Heart left ventricle (tissue), 16 donors: Measurements from ENCODE around the gene GPR32. TPM values are rescaled to one million over a fixed set of nuclear protein-coding genes. Genes with fewer than 3 reads are reported as not detected.

Experiments used
- ATAC-seq, 4 donors: fragments of 200-7000 bp; cut with Tn5 transposase; one replicate each; pipeline ENCODE4 v1.9.1; 2020 to 2022; ENCODE audit warnings: moderate library complexity in 4 of 4, mild to moderate bottlenecking in 3 of 4, moderate number of reproducible peaks in 1 of 4
- DNase-seq, 5 donors: peaks; one replicate each; pipeline ENCODE4 v3.0.0-alpha.2; 2020
- H3K27ac ChIP-seq, 12 donors: fragments of 200-600 bp; sonication (generic) in 4 of 12; one replicate each; pipeline versions ENCODE4 v1.5.0 to v1.8.0; 2016 to 2022; ENCODE audit warnings: mild to moderate bottlenecking in 2 of 12
- H3K27me3 ChIP-seq, 9 donors: fragments of 200-600 bp; sonication (generic) in 2 of 9; one replicate each; pipeline versions ENCODE4 v1.5.1 to v1.8.0; 2016 to 2022; ENCODE audit warnings: mild to moderate bottlenecking in 3 of 9
- H3K36me3 ChIP-seq, 9 donors: fragments of 200-600 bp; sonication (generic) in 2 of 9; one replicate each; pipeline versions ENCODE4 v1.5.0 to v1.8.0; 2018 to 2022; ENCODE audit warnings: mild to moderate bottlenecking in 2 of 9
- H3K4me1 ChIP-seq, 12 donors: fragments of 200-600 bp; sonication (generic) in 4 of 12; one replicate each; pipeline versions ENCODE4 v1.5.0 to v1.8.0; 2016 to 2022; ENCODE audit warnings: mild to moderate bottlenecking in 3 of 12
- H3K4me3 ChIP-seq, 12 donors: fragments of 200-600 bp; sonication (generic) in 4 of 12; one replicate each; pipeline versions ENCODE4 v1.5.0 to v1.8.0; 2017 to 2022; ENCODE audit warnings: mild to moderate bottlenecking in 9 of 12, moderate library complexity in 4 of 12
- H3K9me3 ChIP-seq, 12 donors: fragments of 200-600 bp; sonication (generic) in 4 of 12; one replicate each; pipeline versions ENCODE4 v1.5.0 to v1.8.0; 2016 to 2022; ENCODE audit warnings: mild to moderate bottlenecking in 1 of 12
- POLR2A ChIP-seq, 2 donors: fragments of 450-650 bp; IDR thresholded peaks; one replicate each; pipeline ENCODE4 v1.6.1; 2017; ENCODE audit warnings: antibody characterized with exemption in 2 of 2, mild to moderate bottlenecking in 2 of 2, moderate library complexity in 2 of 2
- WGBS, 4 donors: extraction: QIAGEN DNeasy Blood & Tissue Kit in 2 of 4; methylation state at CpG; one replicate each; pipeline versions ENCODE4 v1.1.5 to v1.1.7; 2013 to 2018; 5-methylcytosine and 5-hydroxymethylcytosine counted together
- intact Hi-C, 10 donors: fragments of 100-400 bp; cut with DNase I; formaldehyde crosslinking; loops; one replicate each; pipeline versions ENCODE4 v1.11.1 to v1.14.2; 2022
- polyA plus RNA-seq, 2 donors: library from polyadenylated mRNA; stranded (reverse); fragments of 200-250 nt; gene quantifications; one replicate each; pipeline ENCODE4 v1.2.3, GENCODE V29; 2013
- total RNA-seq, 9 donors: library from RNA; depleted of rRNA in 2 of 9; stranded (reverse); fragments of >200 nt in 2 of 9; fragmentation: NEBNext Ultra II Directional in 3 of 9; extraction: Animal tissue kit (Norgen Biotek cat#: 25700) in 3 of 9; gene quantifications; one replicate each; pipeline versions ENCODE4 v1.1.0 to v1.2.4, GENCODE V29; 2016 to 2023
- TF ChIP-seq, protein P1 (sequence below), 12 donors: fragments of 200-600 bp; sonication (generic) in 4 of 12; IDR thresholded peaks; one replicate each; pipeline versions ENCODE4 v1.5.0 to v1.8.0; 2018 to 2022; ENCODE audit warnings: antibody characterized with exemption in 12 of 12, mild to moderate bottlenecking in 5 of 12
- donor health status: ischemic (EF 13 %, LVEDD 7.1; RV severe dilation, severe dysfunction).
- donor health status: healthy with polysubstance abuse.
- donor health status: DM: no; HTN: yes; CAD: no.
- donor health status: DM: no; HTN: no; CAD: no.
- donor health status: ischemic (EF 25% LVEDD 6.9; RV normal size, moderate dysfunction).
- donor health status: ischemic (EF 25% LVEDD 5.7; RV mildly dilated, moderate dysfunction).
- donor health status: healthy.
- donor health status: DM: yes; HTN: yes; CAD: no.
- donor health status: ischemic (EF 35%, LVEDD 5.7; RV mildly dilated, moderate dysfunction).
- donor health status: nonischemic (EF 11% LVEDD 7.7; RV severe dilation, severe dysfunction).
- donor health status: DM: yes; HTN: yes; CAD: no.
- donor health status: PGD.
- donor health status: ischemic (EF 29% LVEDD 5.4; RV normal size, mild dysfunction).
- donor health status: nonischemic (EF 23%, LVEDD 6.1; RV moderate dilation, normal function).

The GPR32 gene
- total and polyA plus RNA-seq, 11 donors: not detected

GRCh38 chr19:50790396-50790795, 20.1 kb downstream of the GPR32 start, which contains the start of gene ACP4:
ACP4 (plus strand) TSS chr19:50790415; CDS start chr19:50790415, 0 bp downstream.
- no peaks in the 10 kb centered on the region for H3K4me1 ChIP-seq
- no peak for ATAC-seq
- TF ChIP-seq, protein P1, sequence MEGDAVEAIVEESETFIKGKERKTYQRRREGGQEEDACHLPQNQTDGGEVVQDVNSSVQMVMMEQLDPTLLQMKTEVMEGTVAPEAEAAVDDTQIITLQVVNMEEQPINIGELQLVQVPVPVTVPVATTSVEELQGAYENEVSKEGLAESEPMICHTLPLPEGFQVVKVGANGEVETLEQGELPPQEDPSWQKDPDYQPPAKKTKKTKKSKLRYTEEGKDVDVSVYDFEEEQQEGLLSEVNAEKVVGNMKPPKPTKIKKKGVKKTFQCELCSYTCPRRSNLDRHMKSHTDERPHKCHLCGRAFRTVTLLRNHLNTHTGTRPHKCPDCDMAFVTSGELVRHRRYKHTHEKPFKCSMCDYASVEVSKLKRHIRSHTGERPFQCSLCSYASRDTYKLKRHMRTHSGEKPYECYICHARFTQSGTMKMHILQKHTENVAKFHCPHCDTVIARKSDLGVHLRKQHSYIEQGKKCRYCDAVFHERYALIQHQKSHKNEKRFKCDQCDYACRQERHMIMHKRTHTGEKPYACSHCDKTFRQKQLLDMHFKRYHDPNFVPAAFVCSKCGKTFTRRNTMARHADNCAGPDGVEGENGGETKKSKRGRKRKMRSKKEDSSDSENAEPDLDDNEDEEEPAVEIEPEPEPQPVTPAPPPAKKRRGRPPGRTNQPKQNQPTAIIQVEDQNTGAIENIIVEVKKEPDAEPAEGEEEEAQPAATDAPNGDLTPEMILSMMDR (IDR thresholded peaks at IDR 0.05): no peak
- no peak for TF ChIP-seq POLR2A (IDR thresholded peaks at IDR 0.05)
- no peaks in the 10 kb centered on the region for H3K9me3 ChIP-seq
- H3K27ac ChIP-seq: no peak within 1 kb of the TSS
- DNase-seq: no peak
- no peak within 1 kb of the TSS for H3K4me3 ChIP-seq
- peaks cover 0 to 17% (median 0%) of the 10 kb centered on the region in 9 donors for H3K27me3 ChIP-seq
- WGBS, 4 donors: 86 to 96% (median 91%) methylated on average over 11 to 15 of the region's 15 CpGs
- intact Hi-C loops: no loop called here
- H3K36me3 ChIP-seq: peaks cover 0 to 2% (median 0%) of the 10 kb centered on the region in 9 donors

GRCh38 chr19:50790922-50791467, 20.7 kb downstream of the GPR32 start:
- no peak overlapping the region for H3K27ac ChIP-seq
- intact Hi-C loops: no loop called here
- DNase-seq: no peak
- WGBS, 4 donors: 86 to 91% (median 90%) methylated on average over 6 of the region's 6 CpGs
- H3K9me3 ChIP-seq: no peaks in the 10 kb centered on the region
- ATAC-seq: no peak
- H3K36me3 ChIP-seq: peaks cover 0 to 3% (median 0%) of the 10 kb centered on the region in 9 donors
- TF ChIP-seq, protein P1 (IDR thresholded peaks at IDR 0.05): no peak
- TF ChIP-seq POLR2A (IDR thresholded peaks at IDR 0.05): no peak
- H3K27me3 ChIP-seq: peaks cover 0 to 17% (median 0%) of the 10 kb centered on the region in 9 donors
- H3K4me1 ChIP-seq: no peaks in the 10 kb centered on the region
- no peak overlapping the region for H3K4me3 ChIP-seq

DNA sequence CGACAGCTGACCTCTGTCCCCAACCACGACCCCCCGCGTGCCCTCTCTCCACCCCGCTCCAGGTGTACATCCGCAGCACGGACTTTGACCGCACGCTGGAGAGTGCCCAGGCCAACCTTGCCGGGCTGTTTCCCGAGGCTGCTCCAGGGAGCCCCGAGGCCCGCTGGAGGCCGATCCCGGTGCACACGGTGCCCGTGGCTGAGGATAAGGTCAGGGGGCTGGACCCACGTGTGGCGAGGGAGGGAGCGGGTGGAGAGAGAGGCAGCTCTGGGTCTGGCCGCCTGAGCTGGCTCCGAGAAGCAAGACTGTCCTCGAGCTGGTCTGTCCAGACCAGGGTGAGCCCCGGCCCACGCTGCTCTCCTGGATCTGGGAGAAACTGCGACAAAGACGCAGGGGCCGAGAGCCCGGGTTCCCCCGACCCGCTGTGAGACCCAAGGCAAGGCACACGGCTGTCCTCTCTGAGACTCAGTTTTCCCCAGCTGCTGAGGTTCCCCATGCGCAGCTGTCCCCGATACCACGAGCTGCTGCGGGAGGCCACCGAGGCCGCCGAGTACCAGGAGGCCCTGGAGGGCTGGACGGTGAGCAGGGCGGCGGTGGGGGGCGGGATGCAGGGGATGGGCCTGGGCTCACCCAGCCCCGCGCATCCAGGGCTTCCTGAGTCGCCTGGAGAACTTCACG, 21.5 kb downstream of the GPR32 start:
- 74 to 81% (median 80%) methylated on average over 32 to 47 of the region's 47 CpGs for WGBS, 4 donors
- Histone ChIP-seq H3K27me3 (peaks cover 0 to 17% (median 0%) of the 10 kb centered on the region in 9 donors), H3K9me3 (no peaks in the 10 kb centered on the region), H3K4me3 (no peak overlapping the region), H3K36me3 (peaks cover 0 to 4% (median 0%) of the 10 kb centered on the region in 9 donors), H3K4me1 (no peaks in the 10 kb centered on the region), H3K27ac (no peak overlapping the region)
- intact Hi-C loops: no loop called here
- DNase-seq: no peak
- ATAC-seq: no peak
- TF ChIP-seq POLR2A (IDR thresholded peaks at IDR 0.05): no peak
- TF ChIP-seq, protein P1 (IDR thresholded peaks at IDR 0.05): no peak
